Keratinocyte (primary cell): ENCODE data around the gene DOCK3. TPM values are rescaled to one million over a fixed set of nuclear protein-coding genes. Genes with fewer than 3 reads are reported as not detected.

ENCODE experiments used
- DNase-seq: peaks from one replicate; pipeline ENCODE4 v3.0.0-alpha.2; 2011; ENCODE audit warnings: low read depth, missing footprints, low spot score
- FAIRE-seq: peaks from 2 replicates; lab custom pipeline; 2011; peaks lifted over from hg19 to GRCh38; lab: Jason Lieb, UNC
- H2AFZ ChIP-seq: 2 replicates; pipeline ENCODE4 v1.6.0; 2012; ENCODE audit warnings: low read length, control low read depth, inconsistent platforms; ENCODE audit not compliant: control insufficient read depth
- H3K27ac ChIP-seq: 2 replicates; pipeline ENCODE4 v1.5.1; 2011; ENCODE audit warnings: low read length; ENCODE audit not compliant: control insufficient read depth, insufficient read depth
- H3K27me3 ChIP-seq: 3 replicates; pipeline ENCODE4 v1.6.0; 2011; ENCODE audit warnings: low read length; ENCODE audit not compliant: control insufficient read depth, insufficient read depth; ENCODE audit errors: extremely low read depth
- H3K36me3 ChIP-seq, 2 experiments: 2 replicates in 1 of 2; 3 replicates in 1 of 2; pipeline ENCODE4 v1.5.1; 2011; ENCODE audit warnings: low read length in 2 of 2, mild to moderate bottlenecking in 1 of 2; ENCODE audit not compliant: control insufficient read depth in 2 of 2, insufficient read depth in 2 of 2; ENCODE audit errors: extremely low read depth in 1 of 2
- H3K4me1 ChIP-seq: 3 replicates; pipeline ENCODE4 v1.5.1; 2011; ENCODE audit warnings: low read length; ENCODE audit not compliant: control insufficient read depth, insufficient read depth; ENCODE audit errors: extremely low read depth
- H3K4me2 ChIP-seq: 3 replicates; pipeline ENCODE4 v1.6.0; 2011; ENCODE audit warnings: low read depth, low read length; ENCODE audit not compliant: control insufficient read depth, insufficient read depth; ENCODE audit errors: extremely low read depth
- H3K4me3 ChIP-seq, 3 experiments: fragments of 200-600 bp in 1 of 3; sonication (generic) in 1 of 3; 2 replicates in 2 of 3; 3 replicates in 1 of 3; pipeline ENCODE4 v1.5.1; 2011 to 2016; ENCODE audit warnings: low read length in 3 of 3, mild to moderate bottlenecking in 3 of 3, control low read depth in 2 of 3, inconsistent platforms in 1 of 3, low read depth in 1 of 3, mixed read lengths in 1 of 3, mixed run types in 1 of 3, moderate library complexity in 1 of 3; ENCODE audit not compliant: control insufficient read depth in 2 of 3, insufficient read depth in 2 of 3; ENCODE audit errors: extremely low read depth in 1 of 3
- H3K79me2 ChIP-seq: 2 replicates; pipeline ENCODE4 v1.6.0; 2012; ENCODE audit warnings: low read length; ENCODE audit not compliant: control insufficient read depth, insufficient read depth
- H3K9ac ChIP-seq: 3 replicates; pipeline ENCODE4 v1.6.0; 2011; ENCODE audit warnings: low read length; ENCODE audit not compliant: control insufficient read depth, insufficient read depth; ENCODE audit errors: extremely low read depth
- H3K9me1 ChIP-seq: 3 replicates; pipeline ENCODE4 v1.6.0; 2011; ENCODE audit warnings: low read length; ENCODE audit not compliant: control insufficient read depth, insufficient read depth; ENCODE audit errors: extremely low read depth
- H3K9me3 ChIP-seq: 2 replicates; pipeline ENCODE4 v1.5.1; 2012; ENCODE audit warnings: low read depth, low read length; ENCODE audit not compliant: control insufficient read depth
- H4K20me1 ChIP-seq: 3 replicates; pipeline ENCODE4 v1.6.0; 2011; ENCODE audit warnings: low read length; ENCODE audit not compliant: control insufficient read depth, insufficient read depth; ENCODE audit errors: extremely low read depth
- CTCF ChIP-seq, 3 experiments: IDR thresholded peaks in 1 of 3; conservative IDR thresholded peaks in 1 of 3; optimal IDR thresholded peaks in 1 of 3; 2 replicates in 2 of 3; 3 replicates in 1 of 3; pipeline versions ENCODE3 to v1.5.1; 2011; ENCODE audit warnings: low read length in 3 of 3, mild to moderate bottlenecking in 3 of 3, moderate library complexity in 2 of 3, control low read depth in 1 of 3, inconsistent platforms in 1 of 3; ENCODE audit not compliant: insufficient read depth in 2 of 3; ENCODE audit errors: extremely low read depth in 1 of 3
- EZH2 ChIP-seq: IDR thresholded peaks from one replicate; pipeline ENCODE4 v1.6.1; 2012; ENCODE audit warnings: inconsistent platforms, mild to moderate bottlenecking, low read length, moderate library complexity
- dilution Hi-C: fragments of 300-500 bp; cut with MboI; formaldehyde crosslinking; loops from one replicate; pipeline ENCODE4 v1.7.0; 2020; ENCODE audit warnings: low sequenced_read_pairs; ENCODE audit not compliant: extremely low pct_ligation_motif_present
- polyA plus RNA-seq, 5 experiments: library from polyadenylated mRNA; depleted of rRNA in 3 of 5; stranded (reverse) in 3 of 5; stranded (forward) in 1 of 5; unstranded in 1 of 5; fragments of >200 nt; gene quantifications; 1 replicate in 1 of 5; 2 replicates in 3 of 5; 3 replicates in 1 of 5; pipeline versions ENCODE4 v1.2.1 to v1.2.3, GENCODE V29; 2011 to 2012; ENCODE audit warnings: missing spikeins in 2 of 5, low read depth in 1 of 5, low replicate concordance in 1 of 5

DOCK3 gene
- polyA plus RNA-seq, 1 donor (not counting 4 experiments of a cell fraction or from before 2014, with no cell fraction given) = 0.10 TPM

DNA sequence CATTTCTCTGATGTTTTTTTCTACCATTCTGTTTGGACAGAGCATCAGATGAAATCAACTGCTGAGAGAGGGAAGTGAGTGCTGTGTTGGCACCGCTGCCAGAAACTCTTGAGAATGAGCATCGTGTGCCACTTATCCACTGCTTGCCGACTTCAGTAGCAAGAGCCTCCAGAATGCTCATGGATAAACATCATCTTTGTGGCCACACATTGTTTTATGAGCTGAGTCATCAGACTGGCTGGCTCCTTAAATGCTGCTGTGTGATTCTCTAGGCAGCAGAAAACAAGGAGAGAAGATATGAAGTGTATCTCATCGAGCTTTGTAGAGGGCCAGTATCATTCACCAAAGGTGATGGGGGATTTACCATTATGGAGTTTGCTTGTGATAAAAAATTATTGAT lies 3.4 kb upstream of the DOCK3 start:
- Histone ChIP-seq H3K9me3 (no peaks in the 10 kb centered on the region), H3K36me3 (no peaks in the 10 kb centered on the region), H3K27me3 (peaks cover 48% of the 10 kb centered on the region), H3K4me3 (no peak overlapping the region), H3K9me1 (no peaks in the 10 kb centered on the region), H4K20me1 (no peaks in the 10 kb centered on the region), H3K9ac (no peak overlapping the region), H3K4me1 (no peaks in the 10 kb centered on the region), H3K4me2 (no peak overlapping the region), H3K27ac (no peak overlapping the region), H3K79me2 (no peaks in the 10 kb centered on the region), H2AFZ (no peak overlapping the region)
- FAIRE-seq (no peak), DNase-seq (no peak)
- dilution Hi-C loops = no loop called here
- TF ChIP-seq CTCF (optimal IDR thresholded peaks at IDR 0.05 in 1 of 3, IDR thresholded peaks at IDR 0.05 in 1 of 3, conservative IDR thresholded peaks at IDR 0.05 in 1 of 3; ENCODE audit: extremely low read depth in 1 of 3, insufficient read depth in 2 of 3, low read length in 3 of 3) (no peak), EZH2 (no peak)

- dilution Hi-C loops = no loop called here
- DNase-seq (no peak), FAIRE-seq (no peak)
- H3K9ac ChIP-seq = no peak overlapping the region
- H4K20me1 ChIP-seq = no peaks in the 10 kb centered on the region
- H3K4me3 ChIP-seq = no peak overlapping the region
- H3K36me3 ChIP-seq = no peaks in the 10 kb centered on the region
- H3K27me3 ChIP-seq = peaks cover 47% of the 10 kb centered on the region
- no peak overlapping the region for H2AFZ ChIP-seq
- H3K4me2 ChIP-seq = no peak overlapping the region
- H3K27ac ChIP-seq = no peak overlapping the region
- no peaks in the 10 kb centered on the region for H3K9me3 ChIP-seq
- no peaks in the 10 kb centered on the region for H3K79me2 ChIP-seq
- H3K4me1 ChIP-seq = no peaks in the 10 kb centered on the region
- H3K9me1 ChIP-seq = no peaks in the 10 kb centered on the region
- TF ChIP-seq CTCF (optimal IDR thresholded peaks at IDR 0.05 in 1 of 3, IDR thresholded peaks at IDR 0.05 in 1 of 3, conservative IDR thresholded peaks at IDR 0.05 in 1 of 3; ENCODE audit: extremely low read depth in 1 of 3, insufficient read depth in 2 of 3, low read length in 3 of 3) = no peak
- TF ChIP-seq EZH2 = no peak
Observed at GRCh38 chr3:50672656-50673055, 2.1 kb upstream of the DOCK3 start.
